Measurements from ENCODE around the gene AGAP2.

AGAP2 gene

DNA sequence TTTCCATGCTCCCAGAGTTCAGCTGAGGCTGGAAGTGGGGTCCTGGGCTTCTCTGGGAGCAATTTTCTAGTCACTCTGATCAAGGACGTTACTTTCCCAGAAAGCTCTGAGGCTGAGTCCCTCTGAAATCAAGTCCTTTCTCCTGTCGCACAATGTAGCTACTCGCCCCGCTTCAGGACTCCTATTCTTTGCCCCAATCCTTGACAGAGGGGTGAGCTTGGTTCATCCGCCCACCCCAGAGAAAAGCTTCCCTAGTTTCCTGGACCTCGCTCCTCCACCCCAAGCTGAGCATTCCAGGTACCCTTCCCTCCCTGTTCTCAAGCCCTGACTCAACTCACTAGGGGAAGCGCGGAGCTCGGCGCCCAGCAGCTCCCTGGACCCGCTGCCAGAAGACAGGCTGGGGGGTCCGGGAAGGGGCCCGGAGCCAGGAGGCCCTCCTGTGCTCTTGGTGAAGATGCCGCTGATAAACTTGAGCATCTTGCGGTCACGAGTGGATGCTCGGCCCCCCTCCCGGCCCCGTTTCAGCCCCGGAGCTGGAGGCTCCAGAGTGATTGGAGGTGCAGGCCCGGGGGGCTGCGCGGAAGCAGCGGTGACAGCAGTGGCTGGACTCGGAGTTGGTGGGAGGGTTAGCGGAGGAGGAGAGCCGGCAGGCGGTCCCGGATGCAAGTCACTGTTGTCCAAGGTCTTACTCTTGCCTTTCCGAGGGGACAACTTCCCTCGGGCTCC is 1.6 kb downstream of the AGAP2 start:
- no peak for DNase-seq (ENCODE audit: low read depth)

DNA sequence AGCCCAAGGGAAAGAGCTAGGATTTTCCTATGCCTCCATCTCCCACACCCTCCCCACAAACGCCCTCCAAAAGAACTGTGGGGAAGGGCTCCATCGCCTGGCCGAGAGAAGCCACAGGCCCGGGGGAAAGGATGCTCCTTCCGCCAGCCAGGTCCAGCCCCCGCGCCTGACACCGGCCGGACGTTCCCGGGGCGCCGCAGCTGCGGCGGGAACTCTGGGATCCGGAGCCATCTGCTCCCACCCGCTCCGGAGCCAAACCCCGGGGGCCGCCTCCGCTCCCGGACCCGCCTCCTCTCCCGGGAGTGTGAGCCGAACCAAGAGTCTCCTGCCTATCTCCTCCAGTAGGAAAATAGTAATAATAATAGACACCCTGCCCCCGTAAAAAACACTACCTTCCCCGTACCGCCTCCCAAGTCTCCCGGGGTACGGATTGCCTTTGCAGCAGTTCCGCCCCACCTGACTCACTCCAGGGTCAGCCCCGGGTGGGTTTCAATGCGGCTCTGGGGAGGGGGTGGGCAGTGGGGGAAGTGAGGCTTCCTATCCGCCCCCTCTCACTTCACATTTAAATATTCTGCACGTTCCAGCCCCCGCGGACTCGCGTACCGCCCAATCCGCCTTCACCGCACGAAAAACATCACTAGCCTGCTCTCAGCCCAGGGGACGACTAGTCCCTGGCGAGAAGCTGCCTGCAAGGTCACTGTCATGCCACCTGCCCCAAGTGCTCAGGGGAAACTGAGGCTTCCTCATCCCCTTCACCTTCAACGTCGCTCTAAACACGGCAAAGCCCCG is 2.4 kb downstream of the AGAP2 start:
- DNase-seq (ENCODE audit: low read depth), result no peak

DNA sequence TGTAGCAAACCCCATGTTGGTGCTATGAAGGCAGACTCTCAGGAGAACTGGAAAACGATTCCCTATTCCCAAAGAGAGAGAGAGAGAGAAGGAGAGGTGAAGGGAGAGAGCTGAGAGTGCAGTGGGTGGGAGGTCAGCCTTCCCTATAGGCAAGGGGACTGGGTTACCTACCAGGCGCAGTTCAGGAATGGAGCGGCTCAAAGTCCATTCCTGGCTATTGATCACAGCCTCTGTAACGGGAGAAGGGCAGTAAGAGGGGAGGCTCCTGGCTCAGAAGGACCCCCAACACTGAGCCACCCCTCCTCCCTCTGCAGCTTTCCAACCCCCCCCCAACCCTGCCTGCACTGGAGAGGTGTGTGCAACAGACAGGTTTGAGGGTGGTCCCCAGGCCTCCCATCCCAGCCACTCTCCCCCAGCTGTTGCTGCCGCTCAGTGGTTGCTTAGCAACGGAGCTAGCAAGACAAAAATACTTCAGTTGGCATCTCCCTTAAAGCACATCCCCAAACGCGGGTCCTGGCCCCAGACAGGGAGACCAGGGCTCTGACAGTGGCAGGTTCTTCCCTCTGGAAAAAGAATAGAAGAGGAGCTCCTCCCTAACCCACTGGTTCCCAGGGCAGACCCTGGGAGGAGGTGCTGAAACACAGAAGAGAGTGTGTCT is 3.2 kb downstream of the AGAP2 start:
- no peak for DNase-seq (ENCODE audit: low read depth)

DNA sequence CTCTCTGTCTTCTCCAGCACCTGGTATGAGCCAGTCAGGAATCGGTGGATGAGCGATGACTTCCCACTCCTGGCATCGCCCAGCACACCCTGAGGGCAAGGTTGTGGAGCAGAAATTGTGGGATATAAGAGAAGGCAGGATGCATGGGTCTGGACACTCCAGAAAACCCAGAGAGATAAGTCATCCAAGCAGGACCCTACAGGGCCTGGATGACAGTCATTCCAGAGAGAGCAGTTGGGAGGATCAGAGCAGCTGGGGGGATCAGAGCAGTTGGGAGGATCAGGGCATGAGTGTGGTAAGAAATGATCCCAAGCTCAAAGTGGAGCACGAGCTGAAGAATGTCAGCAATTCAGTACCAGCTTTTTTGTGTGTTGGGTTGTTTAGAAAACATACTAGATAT is 4.0 kb downstream of the AGAP2 start:
- no peak for DNase-seq (ENCODE audit: low read depth)

DNA sequence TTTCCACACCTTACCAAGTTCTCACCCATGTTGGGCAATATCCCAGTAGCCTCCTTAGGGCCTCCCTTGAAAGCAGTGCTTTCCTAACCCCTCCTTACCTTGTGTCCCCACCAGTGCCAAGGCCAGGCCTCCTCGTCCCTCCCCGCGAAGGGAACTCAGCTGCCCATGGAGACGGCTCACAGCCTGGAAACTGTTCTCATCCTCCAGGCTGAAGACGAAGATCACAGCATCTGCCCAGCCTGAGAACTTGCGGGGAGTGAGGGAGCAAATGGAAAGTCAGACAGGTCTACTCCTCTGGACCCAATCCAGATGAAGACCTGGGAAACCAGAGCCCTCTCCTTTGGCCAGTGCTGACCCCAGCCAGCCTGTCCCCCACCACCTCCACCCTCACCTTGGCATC is 4.6 kb downstream of the AGAP2 start:
- DNase-seq (ENCODE audit: low read depth), result no peak

DNA sequence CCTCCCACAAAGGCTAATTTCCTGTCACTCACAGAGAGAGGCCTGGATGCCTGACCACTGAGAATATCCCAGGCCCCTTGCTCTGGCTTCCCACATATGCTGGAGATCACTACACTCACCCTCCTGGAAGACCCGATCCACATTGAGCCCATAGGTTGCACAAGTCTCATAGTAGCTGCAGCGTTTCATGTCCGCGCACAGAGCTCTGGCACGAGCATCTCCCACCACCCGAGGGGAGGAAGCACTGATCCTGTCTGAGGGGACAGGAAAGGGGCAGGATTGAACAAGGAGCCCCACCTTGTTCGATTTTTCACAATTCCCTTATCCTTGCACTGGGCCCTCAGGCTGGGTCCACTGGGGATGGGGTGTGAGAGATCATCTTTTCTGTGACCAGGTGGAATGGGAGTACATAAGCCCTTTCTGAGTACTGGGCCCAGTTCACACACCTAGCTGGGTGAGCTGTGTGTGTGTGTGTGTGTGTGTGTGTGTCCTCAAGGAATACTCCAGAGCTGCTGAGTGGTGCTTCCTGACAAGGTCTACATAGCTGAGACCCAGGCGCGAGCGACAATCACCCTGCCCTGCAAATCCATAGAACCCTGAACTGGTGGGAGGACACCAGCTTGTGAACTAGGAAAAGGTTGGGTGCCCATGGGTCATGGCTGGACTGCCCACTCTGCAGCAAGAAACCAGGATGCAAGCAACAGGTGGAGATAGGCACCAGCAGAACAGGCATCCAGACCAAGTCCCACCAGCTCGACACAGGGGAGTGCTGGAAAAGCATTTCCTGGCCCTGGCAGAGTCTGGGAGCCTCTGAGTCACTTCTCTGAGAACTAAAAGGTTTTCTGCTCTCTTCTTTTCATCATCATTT is 5.6 kb downstream of the AGAP2 start:
- DNase-seq (ENCODE audit: low read depth), result no peak

DNA sequence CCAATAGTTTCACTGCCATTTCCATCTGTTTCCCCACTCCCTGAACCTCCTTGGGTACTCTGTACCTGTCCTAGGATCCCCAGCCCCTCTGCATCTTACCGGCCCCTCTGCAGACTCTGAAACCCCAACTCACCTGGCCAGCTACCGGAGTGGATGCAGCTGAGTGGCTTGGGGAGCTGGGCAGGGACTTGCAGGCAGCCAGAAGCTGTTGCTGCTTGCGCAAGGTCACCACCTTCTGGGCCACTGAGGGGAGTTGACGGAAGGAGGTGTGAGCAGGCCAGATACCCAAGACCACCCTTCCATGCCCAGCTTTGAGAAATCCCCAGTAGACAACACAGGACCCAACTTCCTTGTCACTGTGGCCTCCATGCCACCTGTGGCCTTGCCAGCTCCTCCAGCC is 6.3 kb downstream of the AGAP2 start:
- DNase-seq (ENCODE audit: low read depth), result no peak

DNA sequence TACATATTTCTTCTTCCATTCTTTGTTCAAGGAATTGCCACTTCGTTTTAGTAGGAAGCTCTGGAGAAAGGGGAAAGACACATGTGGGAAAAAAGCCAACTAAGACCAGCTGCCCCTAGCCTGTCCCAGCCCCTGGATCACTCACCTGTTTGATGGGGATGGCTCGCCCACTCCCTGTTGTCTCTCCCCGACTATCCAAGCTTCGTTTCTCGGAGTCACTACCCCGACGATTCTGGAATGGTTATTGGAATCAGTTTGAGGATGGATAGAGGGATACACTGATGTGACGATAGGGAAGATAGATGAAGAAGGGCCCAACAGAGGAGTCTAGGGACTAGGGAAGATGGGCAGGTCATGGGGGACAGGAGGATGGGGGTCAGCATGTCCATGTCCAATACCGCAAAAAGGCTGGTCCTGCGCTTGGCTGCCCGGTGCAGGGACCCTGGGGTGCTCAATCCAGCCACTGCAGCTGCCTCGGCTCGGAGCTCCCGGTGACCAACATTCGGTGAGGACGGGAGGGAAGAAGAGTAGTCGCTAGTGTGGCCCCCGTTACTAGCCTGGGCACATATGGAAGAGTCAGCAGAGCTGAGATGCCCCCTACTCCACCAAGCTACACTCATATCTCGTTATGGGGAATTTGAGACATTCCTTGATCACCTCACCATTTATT is 7.0 kb downstream of the AGAP2 start:
- DNase-seq (ENCODE audit: low read depth), result no peak

DNA sequence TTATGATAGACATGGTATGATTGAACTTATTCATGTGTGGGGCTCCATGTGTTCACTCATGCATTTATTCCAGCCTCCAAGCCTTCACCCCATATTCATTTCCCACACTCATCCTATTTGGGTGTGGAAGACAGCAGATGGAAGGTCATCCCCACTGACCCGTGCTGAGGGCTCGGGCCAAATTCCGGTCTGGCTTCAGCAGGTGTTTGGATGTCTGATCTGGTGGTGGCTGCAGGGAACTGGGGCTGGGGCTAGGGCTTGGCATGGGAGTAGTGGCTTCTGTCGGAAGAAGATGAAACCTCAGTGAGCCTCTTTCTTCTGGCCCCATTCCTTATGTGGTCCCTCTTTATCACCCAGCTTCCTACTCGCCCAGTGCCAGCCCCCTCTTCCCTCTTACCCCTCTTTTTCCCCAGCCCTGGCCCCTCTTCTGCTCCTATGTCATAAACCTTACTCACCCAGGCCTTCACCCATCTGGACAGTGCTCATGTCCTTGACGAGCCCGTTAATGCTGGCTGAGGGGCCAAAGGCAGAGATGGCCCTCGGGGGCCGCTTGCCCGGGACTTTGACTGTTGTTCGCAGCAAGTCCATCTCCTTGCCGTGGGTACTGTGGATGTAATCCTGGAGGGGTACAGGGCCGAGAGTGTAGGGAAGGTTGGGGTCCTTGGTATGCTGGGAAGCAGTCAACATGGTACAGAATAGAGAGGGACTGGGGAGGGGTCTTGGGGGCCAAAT is 8.0 kb downstream of the AGAP2 start:
- no peak for DNase-seq (ENCODE audit: low read depth)

DNA sequence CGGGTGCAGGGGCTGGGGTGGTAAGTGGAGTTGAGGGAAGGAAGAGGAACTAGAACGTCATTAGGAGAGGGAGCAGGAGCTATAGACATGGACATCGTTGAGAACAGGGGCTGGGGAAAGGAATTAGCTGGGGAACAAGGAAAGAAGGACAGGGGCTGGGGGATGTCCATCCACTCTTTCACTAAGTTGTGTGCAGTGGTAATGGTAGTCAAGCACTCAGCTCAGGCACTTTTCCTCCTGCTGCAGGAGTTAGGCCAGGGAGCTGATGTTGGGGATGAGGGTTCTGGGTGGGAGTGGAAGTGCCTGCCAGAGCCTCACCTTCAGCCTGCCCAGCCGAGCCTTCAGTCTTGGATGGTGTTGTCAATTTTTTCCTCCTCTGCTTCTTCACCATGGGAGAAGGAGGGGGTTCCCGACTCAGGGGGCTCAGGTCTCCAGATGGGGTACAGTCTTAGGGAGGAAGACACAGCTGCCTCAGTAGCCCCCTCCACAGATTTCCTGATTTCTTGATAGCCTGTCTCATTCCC is 9.2 kb downstream of the AGAP2 start:
- DNase-seq (ENCODE audit: low read depth), result no peak

DNA sequence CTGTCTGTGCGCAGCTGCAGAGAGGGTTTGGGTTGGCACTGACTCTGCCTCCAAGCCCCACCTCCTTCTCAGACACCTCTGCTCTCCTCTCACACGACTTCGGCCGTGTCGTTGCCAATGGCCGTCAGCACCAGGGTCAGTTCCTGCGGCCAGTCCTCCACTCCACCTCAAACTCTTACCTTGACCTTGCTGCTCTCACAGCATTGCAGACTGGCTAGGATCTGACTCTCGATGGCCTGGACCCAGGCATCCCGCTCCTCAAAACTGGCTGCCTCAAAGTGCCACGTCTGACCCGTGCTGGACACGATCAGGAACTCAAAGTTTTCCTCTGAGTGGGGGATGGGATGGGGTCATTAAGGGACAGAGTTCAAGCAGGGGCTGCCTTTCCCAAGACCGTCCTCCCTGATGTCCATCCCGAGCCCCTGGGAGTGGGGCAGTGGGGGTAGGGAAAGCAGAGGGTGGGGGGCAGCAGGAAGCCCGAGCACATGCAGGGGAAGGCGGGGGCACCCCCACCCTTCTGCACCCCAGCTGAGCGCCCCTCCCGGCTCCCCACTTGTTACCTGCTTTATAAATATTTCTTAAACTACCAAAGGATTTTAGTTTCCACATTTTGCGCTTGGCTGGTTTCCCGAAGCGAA is 10.7 kb downstream of the AGAP2 start:
- DNase-seq (ENCODE audit: low read depth), result no peak

DNA sequence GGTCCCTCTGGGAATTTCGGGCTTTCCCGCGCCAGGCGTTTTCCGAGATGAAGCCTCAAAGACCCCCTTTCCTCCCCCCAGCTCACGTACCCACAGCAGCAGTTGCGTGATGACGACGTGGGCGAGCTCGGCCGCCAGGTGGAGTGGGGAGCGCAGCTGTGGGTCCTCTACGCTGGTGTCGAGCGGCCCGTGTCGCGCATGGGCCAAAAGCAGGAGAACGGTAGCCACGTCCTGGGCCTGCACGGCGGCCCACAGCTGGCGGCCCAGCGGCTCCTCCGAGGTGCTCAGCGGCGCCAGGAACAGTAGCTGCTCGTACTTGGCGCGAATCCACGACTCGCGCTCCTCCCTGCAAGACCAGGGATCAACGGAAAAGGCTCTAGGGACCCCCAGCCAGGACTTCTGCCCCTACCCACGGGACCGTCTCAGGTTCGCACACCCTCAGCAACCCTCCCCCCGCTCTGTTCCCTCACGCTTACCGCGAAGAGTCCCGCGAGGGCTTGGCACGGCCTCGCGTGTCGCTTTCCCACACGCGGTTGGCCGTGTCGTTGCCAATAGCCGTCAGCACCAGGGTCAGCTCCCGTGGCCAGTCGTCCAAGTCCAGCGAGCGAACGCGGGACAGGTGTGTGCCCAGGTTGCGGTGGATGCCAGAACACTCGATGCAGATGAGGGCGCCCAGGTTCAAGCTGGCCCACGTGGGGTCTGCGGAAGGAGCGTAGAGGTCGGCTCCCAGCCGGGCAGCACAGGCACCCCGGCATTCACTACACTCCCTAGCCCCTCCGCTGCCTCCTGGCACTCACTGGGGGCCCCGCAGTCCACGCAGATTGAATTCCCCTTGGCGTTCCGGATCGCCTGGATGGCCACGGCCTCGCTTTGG is 11.4 kb downstream of the AGAP2 start:
- no peak for DNase-seq (ENCODE audit: low read depth)

DNA sequence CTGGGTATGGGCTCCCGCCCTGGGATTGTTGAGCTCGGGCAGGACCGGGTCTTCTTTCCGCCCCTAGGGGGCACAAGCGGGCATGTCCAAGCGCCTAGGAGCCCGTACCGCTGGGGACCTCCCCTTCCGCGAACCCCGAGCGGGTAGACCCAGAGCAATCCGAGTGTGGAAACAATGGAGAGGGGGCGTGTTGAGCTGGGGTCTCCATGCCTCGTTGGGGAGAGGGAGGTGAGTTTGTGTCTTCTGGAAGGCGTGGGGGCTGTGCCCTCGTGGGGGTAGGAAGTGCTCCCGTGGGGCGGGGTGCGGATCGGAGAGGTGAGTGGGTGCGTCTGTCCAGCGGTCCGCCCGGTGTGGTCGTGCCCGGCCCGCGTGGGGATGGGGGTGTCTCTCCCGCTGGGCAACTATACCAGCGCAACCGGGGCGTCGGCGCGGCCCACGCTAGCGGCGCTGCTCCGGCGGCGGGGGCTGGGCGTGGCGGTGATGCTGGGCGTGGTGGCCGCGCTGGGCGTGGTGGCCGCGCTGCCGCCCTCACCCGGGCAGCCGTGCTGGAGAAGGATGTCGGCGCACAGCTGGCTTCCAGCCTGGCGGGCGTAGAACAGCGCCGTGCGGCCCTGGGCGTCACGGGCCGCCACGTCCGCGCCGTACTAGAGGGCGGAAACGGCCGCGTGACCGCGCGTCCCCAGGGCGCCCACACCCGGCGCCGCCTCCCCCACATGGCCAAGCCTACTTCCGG is 12.2 kb downstream of the AGAP2 start:
- DNase-seq (ENCODE audit: low read depth), result no peak

DNA sequence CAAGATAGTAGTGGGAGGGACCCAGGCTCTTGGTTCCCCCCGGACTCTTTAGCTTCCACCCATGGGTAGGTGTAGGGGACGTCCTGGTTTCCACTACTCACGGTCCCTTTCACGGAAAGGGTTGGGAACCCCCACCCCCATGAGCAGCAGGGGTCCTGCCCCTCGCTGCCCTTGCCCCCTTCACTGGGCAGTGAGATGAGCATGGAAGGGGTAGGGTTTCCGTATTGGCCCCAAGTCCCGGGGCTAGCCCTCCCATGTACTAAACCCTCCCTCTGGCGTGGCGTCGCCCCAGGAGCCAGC is 12.7 kb downstream of the AGAP2 start:
- DNase-seq (ENCODE audit: low read depth), result no peak

DNA sequence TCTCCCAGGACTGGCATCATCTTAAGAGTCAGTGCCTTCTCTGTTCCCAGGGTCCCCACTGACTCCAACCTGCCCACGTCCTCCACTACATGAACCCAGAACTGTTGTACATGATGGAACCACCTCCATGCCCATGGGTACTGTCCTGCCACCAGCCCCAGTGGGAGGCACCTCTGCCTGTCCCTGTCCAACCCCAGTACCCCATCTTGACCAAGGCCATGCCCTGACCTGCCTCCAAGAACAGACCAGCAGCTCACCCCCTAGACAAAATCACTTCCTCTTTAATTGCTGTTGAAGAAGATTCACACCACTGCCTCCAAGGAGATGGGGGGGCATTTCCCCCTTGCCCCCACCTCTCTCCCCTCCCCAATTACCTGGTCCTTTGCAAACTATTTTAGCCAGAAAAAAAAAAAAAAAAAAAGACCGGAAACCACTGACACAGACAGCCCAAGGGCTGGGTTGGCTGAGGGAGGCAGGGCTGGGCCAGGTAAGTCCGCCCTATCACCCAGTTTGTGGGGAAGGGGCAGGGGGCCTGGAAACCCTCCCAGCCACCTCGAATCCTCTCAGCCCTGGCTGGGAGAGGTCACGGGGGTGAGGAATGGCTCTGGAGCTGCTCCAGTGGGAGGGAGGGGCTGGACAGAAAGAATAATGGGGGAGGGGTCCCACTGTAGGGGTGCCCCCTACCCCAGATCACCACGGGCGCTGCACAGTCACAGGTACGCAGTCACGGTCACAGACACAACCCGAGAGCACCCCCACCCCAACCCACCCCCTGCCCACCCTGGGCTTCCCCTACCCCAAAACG is 13.4 kb downstream of the AGAP2 start:
- no peak for DNase-seq (ENCODE audit: low read depth)

DNA sequence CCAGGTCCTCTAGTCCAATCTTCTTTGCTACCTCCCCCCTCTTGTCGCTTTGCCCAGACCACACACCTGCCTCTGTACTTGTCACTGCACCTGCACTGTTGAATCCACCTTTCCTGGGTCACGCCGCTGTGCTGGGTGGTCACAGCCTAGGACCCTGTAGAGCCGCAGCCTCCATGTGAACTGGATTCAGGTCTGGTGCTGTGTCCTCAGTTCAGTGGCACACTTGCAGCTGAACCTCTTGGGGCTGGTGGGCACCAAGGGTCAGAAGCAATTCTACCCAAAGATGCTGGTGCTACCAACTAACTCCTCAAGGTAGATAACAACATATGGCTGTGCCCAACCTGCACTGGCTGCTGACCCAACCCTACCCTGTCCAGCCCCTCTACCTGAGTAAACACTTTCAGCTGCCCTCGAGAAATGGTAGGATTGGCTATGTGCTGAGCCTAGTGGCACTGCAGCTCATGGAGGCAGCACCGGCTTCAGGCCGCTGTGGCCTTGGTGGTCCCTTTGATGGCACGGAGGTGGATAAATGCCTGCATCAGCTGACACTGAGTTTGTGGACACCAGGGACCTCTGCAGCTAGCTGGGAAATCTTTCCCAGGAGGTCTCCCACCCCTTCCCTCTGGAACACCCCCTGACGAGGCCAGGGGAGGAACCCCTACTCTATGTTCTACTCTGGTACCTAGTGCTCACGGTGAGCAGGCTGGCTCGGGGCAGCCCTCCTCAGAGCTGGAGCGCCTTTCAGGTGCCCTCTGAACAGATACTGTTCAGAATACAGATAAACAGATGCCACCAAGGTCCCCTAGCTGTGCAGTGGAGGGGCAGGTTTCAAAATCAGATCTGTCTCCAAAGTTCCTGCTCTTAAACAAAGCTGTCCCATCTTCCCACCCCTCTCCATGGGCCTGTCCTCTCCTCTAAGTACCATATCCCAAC is 14.3 kb downstream of the AGAP2 start:
- DNase-seq (ENCODE audit: low read depth), result no peak

DNA sequence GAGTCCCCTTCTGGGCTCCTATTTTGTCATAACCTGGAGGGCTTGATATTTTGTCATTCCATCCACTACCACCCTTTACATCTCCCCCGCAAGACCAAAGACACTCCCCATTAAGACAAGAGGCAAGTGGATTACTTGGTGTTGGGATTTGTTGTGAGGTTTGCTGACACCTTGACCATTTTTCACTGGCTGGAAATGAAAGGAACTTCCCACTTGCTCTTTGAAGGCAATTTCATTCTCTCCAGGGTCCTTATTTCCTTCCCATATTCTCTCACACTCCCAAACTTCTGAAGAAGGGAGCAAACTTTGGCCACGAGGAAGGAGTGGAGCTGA is 14.9 kb downstream of the AGAP2 start:
- DNase-seq (ENCODE audit: low read depth), result no peak

All from CMK (cell line).